Upper lobe of right lung (tissue), 1 donor: Measurements from ENCODE around the gene KLHL30. TPM values are rescaled to one million over a fixed set of nuclear protein-coding genes. Genes with fewer than 3 reads are reported as not detected.
A peak's percentile ranks its signal among the peaks of the same experiment; 100 is the strongest.

Experiments used
- ATAC-seq: fragments of 200-7000 bp; cut with Tn5 transposase; one replicate; pipeline ENCODE4 v1.9.1; 2020; ENCODE audit warnings: mild to moderate bottlenecking, moderate library complexity
- DNase-seq: peaks from one replicate; pipeline ENCODE4 v3.0.0-alpha.2; 2020
- H3K27ac ChIP-seq: fragments of 200-600 bp; one replicate; pipeline ENCODE4 v1.8.0; 2022
- H3K27me3 ChIP-seq: fragments of 200-600 bp; one replicate; pipeline ENCODE4 v1.8.0; 2022; ENCODE audit warnings: mild to moderate bottlenecking
- H3K36me3 ChIP-seq: fragments of 200-600 bp; one replicate; pipeline ENCODE4 v1.8.0; 2022
- H3K4me1 ChIP-seq: fragments of 200-600 bp; one replicate; pipeline ENCODE4 v1.8.0; 2022
- H3K4me3 ChIP-seq: fragments of 200-600 bp; one replicate; pipeline ENCODE4 v1.8.0; 2022; ENCODE audit warnings: mild to moderate bottlenecking
- H3K9me3 ChIP-seq: fragments of 200-600 bp; one replicate; pipeline ENCODE4 v1.8.0; 2022
- CTCF ChIP-seq: fragments of 200-600 bp; IDR thresholded peaks from one replicate; pipeline ENCODE4 v1.8.0; 2022; ENCODE audit warnings: antibody characterized with exemption
- intact Hi-C: fragments of 100-400 bp; cut with DNase I; formaldehyde crosslinking; loops from one replicate; pipeline ENCODE4 v1.11.0; 2022
- total RNA-seq: library from RNA; stranded (reverse); fragmentation: NEBNext Ultra II Directional; extraction: Animal tissue kit (Norgen Biotek cat#: 25700); gene quantifications from one replicate; pipeline ENCODE4 v1.2.1, GENCODE V29; 2021
- donor health status: DM: no; HTN: yes; CAD: no; lungs with severe emphysema.

The KLHL30 gene
- total RNA-seq, 1 donor from 2014 or later, result 0.90 TPM

- no peak for ATAC-seq
- Histone ChIP-seq H3K36me3 (no peaks in the 10 kb centered on the region), H3K4me3 (no peak overlapping the region), H3K4me1 (peaks cover 5% of the 10 kb centered on the region), H3K27me3 (no peaks in the 10 kb centered on the region), H3K9me3 (no peaks in the 10 kb centered on the region), H3K27ac (no peak overlapping the region)
- intact Hi-C loops, result no loop called here
- TF ChIP-seq CTCF, result no peak
- peak; percentile 60 for DNase-seq
Observed at GRCh38 chr2:238101891-238102841, 36.3 kb upstream of the KLHL30 start.

DNA sequence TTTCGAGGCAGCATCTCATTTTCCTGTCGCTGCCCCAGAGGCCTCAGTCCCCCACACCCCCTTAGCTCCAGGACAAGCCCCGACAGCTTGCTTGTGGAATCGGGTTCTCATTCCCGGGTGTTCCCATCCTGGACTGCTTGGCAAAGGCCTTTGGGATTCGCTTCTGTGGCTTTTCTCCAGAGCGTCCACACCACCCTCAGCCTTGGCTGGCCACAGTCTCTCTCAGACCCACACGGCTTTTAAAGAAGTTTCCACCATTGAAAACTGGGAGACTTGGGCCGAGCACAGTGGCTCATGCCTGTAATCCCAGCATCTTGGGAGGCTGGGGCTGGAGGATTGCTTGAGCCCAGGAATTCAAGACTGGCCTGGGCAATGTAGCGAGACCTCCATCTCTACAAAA is 35.6 kb upstream of the KLHL30 start:
- peaks cover 6% of the 10 kb centered on the region for H3K4me1 ChIP-seq
- no peaks in the 10 kb centered on the region for H3K27me3 ChIP-seq
- intact Hi-C loops, result no loop called here
- no peak for ATAC-seq
- no peak overlapping the region for H3K27ac ChIP-seq
- no peaks in the 10 kb centered on the region for H3K9me3 ChIP-seq
- H3K36me3 ChIP-seq, result no peaks in the 10 kb centered on the region
- no peak for TF ChIP-seq CTCF
- H3K4me3 ChIP-seq, result no peak overlapping the region
- DNase-seq, result peak; percentile 48

DNA sequence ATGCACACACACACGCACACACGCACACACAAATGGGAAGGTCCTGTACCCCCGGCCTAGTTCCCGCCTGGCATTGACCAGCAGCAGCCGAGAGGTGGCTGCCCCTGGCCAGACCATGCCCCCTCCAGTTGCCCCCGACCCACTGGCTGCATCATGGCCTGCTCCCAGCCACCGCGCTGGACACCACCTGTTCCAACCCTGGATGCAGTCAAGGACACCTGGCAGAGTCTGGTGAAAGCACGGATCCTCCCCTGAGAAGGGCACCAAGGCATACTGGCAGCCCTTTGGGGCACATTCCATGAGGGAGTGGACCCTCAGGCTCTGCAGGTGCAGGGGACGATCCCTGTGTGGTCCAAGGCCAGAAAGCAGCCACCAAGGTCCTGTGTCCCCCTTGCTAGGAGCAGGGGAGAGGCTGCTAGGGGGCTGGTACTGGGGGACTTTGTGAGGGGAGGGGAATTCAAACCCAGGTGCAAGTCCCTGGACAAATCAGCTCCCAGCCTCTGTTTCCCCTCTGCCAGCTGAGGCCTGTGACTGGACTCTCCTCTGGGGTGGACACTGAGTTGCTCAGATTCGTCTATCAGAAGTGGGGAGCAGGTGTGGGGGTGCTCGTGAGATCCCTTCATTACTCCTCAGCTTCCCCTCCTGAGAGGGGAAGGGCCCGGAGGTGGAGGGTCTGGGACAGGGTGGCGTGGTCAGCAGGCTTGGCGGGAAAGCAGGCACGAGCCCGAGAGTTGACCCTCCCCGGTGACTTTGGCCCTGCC is 34.8 kb upstream of the KLHL30 start:
- no peak for TF ChIP-seq CTCF
- peak; percentile 57 for DNase-seq
- H3K9me3 ChIP-seq, result no peaks in the 10 kb centered on the region
- H3K36me3 ChIP-seq, result no peaks in the 10 kb centered on the region
- H3K4me1 ChIP-seq, result peaks cover 9% of the 10 kb centered on the region
- intact Hi-C loops, result no loop called here
- no peak overlapping the region for H3K4me3 ChIP-seq
- ATAC-seq, result no peak
- no peaks in the 10 kb centered on the region for H3K27me3 ChIP-seq
- H3K27ac ChIP-seq, result no peak overlapping the region

DNA sequence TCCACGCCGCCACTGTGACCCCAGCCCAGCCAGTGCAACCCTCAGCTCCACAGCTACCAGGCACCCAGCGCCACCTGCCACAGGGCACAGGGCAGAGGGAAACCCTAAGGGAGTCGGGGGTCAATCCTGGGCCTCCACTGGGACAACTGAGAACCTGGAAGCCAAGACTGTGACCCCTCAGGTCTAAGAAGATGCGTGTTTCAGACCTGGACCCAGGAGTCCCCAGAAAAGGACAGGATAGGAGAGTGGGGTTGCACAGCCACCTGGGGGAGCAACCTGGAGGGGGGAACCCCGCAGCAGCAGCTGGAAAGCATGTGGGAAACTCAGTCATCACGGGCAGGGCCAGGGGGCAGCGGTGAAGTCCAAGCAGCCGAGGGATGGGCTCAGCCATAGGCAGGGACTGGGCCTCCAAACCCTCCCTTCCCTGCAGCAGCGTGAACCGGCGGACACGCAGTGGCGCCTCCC is 34.2 kb upstream of the KLHL30 start:
- TF ChIP-seq CTCF, result no peak
- no peaks in the 10 kb centered on the region for H3K27me3 ChIP-seq
- H3K9me3 ChIP-seq, result no peaks in the 10 kb centered on the region
- no peak overlapping the region for H3K4me3 ChIP-seq
- DNase-seq (peak; percentile 50), ATAC-seq (no peak)
- no peaks in the 10 kb centered on the region for H3K36me3 ChIP-seq
- H3K27ac ChIP-seq, result no peak overlapping the region
- intact Hi-C loops, result no loop called here
- peaks cover 15% of the 10 kb centered on the region for H3K4me1 ChIP-seq

DNA sequence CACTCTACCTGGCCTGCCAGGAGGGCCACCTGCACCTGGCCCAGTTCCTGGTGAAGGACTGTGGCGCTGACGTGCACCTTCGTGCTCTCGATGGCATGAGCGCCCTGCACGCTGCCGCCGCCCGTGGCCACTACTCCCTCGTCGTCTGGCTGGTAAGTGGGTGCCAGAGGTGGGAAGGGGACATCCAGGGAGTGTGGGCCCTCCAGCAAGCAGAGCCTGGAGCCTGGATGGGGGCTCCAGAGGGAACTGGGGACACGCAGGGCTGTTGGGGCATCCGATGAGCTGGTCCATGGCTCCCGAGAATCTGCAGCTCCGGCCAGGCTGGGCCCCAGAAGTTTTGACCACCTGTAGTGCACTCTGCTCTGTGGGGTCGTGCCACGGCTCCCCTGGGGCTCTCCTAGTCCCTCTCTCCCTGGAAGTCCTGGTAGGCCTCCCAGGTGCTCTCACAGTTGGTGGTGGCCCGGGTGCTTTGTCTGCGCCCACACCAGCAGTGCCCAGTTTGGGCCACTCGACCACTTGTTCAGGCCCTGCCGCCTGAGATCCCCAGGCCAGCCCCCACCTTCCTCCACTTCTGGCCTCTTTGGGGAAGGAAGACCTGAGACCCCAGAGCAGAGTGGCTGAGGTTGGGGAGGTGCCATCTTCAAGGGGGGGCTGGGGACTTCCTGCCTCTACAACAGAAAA is 33.6 kb upstream of the KLHL30 start:
- H3K27ac ChIP-seq, result no peak overlapping the region
- ATAC-seq (no peak), DNase-seq (peak; percentile 60)
- peaks cover 16% of the 10 kb centered on the region for H3K4me1 ChIP-seq
- no peaks in the 10 kb centered on the region for H3K27me3 ChIP-seq
- no peak overlapping the region for H3K4me3 ChIP-seq
- no peaks in the 10 kb centered on the region for H3K9me3 ChIP-seq
- H3K36me3 ChIP-seq, result no peaks in the 10 kb centered on the region
- no peak for TF ChIP-seq CTCF
- intact Hi-C loops, result no loop called here
